Daoy (cell line): ENCODE measurements around the gene ZSWIM5. TPM values are rescaled to one million over a fixed set of nuclear protein-coding genes. Genes with fewer than 3 reads are reported as not detected.
"Not testable (repeated sequence)": the region's sequence is repeated elsewhere in the genome, so short reads cannot be mapped to it uniquely, and the experiment has no call there.

Experiments used
- DNase-seq: peaks from one replicate; pipeline ENCODE4 v3.0.0-alpha.2; 2015; ENCODE audit warnings: low read depth
- total RNA-seq: library from RNA; depleted of rRNA; stranded (reverse); fragments of >200 nt; shearing (Covaris generic); gene quantifications from 2 replicates; pipeline ENCODE4 v1.2.3, GENCODE V29; 2014

Gene ZSWIM5
- total RNA-seq, 1 experiment from 2014 or later, result 1.8 TPM

DNA sequence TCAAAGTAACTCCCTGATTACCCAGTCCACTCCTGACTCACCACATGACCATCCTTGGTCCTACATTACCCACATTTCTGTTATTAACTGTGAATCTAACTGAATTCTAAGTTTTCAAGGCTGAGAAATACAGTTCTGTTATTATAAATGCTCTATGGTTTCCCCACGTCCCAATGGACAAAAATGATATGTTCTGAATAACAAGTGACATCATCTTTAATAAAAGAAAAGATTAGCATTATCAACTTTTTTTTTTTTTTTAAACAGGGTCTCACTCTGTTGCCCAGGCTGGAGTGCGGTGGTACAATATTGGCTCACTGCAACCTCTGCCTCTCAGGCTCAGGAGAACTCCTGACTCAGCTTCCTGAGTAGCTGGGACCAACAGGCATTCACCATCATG is 59.6 kb downstream of the ZSWIM5 start:
- no peak for DNase-seq

DNA sequence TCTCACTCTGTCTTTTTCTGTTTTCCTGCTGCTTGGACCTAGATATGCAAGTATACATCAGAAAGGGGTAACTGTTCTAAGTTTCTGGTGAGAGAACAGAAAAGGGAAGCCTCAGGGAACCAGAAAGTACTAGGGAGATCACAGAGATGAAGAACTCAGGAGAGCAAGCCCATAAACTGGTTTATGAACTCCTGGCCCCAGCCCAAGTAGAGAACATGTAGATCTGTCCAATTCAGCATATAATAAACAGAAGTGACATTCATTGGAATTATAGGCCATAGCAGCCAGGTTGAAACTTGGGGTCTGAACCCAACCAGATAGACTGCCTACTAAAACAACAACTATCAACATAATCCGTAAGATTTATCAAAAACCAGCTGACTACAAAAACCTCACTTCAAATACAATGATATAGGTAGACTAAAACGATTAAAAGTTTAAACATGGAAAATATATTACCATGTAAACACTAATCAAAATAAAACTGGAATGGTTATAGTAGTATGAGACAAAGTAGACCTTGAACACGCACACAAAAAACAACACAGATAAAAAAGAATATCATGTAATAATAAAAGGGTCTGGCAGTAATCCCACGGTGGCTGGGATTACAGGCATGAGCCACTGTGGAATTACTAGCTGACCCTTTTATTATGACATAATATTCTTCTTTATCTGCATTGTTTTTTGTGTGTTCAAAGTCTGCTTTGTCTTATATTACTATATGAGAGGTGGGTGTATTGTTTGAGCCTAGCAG is 65.0 kb downstream of the ZSWIM5 start:
- DNase-seq, result no peak

- no peak for DNase-seq
Measured at GRCh38 chr1:45136984-45137383, 69.4 kb downstream of the ZSWIM5 start.

GRCh38 chr1:45135316-45135715 is 71.1 kb downstream of the ZSWIM5 start:
- DNase-seq, result no peak

- DNase-seq, result no peak
Measured at GRCh38 chr1:45134461-45134873, 71.9 kb downstream of the ZSWIM5 start.

- not testable (repeated sequence) for DNase-seq
Measured at GRCh38 chr1:45132719-45133118, 73.7 kb downstream of the ZSWIM5 start.

DNA sequence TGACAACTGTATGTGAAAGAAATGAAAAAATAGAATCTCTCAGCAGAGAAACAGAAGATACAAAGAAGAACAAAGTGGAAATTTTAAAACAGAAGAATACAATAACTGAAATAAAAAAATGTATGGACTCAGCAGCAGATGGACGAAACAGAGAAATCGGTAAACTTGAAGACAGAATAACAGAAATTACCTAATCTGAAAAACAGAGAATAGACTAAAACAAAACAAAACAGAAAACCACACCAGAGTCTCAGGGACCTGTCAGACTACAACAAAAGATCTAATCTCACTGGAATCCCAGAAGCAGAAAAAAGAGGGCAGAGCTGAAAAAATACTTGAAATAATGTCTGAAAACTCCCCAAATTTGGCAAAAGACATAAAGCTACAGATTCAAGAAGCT is 83.0 kb downstream of the ZSWIM5 start:
- no peak for DNase-seq

DNA sequence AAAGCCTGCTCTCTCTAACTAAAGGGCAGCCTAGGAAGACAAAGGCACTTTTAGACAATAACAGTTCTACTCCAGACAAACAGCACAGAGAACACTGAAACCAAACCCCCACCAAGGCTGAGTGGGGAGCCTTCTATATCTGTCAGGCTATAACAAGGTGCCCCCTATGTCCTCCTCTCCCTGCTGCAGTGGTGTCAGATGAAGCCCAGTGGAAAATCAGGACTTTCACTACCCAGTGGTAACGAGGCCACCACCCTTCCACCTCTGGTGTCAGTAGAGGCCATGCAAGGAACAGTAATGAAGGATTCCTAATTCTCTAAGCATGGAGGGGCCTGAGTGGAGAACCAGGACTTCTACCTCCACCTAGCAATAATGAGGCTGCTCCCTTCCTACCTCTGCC is 83.7 kb downstream of the ZSWIM5 start:
- no peak for DNase-seq

- no peak for DNase-seq
Measured at GRCh38 chr1:45117766-45118165, 88.6 kb downstream of the ZSWIM5 start.

DNA sequence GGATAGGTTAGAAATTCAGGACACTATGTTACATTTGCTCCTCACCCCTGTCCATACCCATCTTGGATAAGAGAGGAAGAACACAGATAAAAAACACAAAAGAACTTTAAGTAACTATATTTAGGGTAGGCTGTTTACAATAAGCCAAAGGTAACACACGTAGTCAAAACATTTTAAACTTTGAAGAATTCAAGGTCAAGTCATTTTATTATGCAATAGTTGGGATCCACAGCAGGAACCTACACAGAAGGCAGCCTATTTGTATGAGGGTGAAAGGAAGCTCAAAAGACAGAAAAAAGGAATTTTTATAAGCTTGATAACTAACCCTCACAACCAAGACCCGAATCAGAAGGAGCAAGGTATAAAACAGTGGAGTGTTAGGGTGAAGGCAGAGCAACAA is 89.6 kb downstream of the ZSWIM5 start:
- no peak for DNase-seq

- DNase-seq, result no peak
Measured at GRCh38 chr1:45116340-45116739, 90.1 kb downstream of the ZSWIM5 start.

GRCh38 chr1:45115198-45115597 is 91.2 kb downstream of the ZSWIM5 start:
- not testable (repeated sequence) for DNase-seq

GRCh38 chr1:45112661-45113060 is 93.7 kb downstream of the ZSWIM5 start:
- no peak for DNase-seq

DNA sequence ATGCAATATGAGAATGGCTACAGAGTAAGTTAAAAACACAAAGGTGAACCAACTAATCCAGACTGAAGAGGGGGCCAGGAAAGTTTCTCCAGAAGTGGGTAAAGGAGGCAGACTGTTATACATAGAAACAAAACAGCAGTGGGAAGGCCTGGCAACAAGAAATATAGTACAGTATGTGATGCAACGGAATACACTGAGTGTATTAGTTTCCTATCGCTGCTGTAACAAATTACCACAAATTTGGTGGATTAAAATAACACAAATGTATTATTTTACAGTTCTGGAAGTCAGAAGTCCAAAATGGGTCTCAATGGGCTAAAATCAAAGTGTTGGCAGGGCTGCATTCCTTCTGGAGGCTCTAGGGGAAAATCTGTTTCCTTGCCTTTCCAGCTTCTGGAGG is 95.2 kb downstream of the ZSWIM5 start:
- DNase-seq, result no peak

GRCh38 chr1:45107782-45108181 is 98.6 kb downstream of the ZSWIM5 start:
- DNase-seq, result no peak

DNA sequence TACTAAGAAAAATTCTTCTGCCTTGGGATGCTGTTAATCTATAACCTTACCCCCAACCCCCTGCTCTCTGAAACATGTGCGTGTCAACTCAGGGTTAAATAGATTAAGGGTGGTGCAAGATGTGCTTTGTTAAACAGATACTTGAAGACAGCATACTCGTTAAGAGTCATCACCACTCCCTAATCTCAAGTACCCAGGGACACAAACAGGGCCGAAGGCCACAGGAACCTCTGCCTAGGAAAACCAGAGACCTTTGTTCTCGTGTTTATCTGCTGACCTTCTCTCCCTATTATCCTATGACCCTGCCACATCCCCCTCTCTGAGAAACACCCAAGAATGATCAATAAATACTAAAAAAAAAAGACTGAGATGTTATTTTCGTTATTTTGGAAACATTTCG is 99.5 kb downstream of the ZSWIM5 start:
- DNase-seq, result not testable (repeated sequence)

DNA sequence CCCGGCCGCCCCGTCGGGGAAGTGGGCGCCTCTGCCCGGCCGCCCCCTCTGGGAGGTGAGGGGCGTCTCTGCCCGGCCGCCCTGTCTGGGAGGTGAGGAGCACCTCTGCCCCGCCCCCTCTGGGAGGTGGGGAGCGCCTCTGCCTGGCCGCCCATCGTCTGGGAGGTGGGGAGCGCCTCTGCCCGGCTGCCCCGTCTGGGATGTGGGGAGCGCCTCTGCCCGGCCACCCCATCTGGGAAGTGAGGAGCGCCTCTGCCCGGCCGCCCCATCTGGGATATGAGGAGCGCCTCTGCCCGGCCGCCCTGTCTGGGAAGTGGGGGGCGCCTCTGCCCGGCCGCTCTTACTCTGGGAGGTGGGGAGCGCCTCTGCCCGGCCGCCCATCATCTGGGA is 100.3 kb downstream of the ZSWIM5 start:
- not testable (repeated sequence) for DNase-seq

- DNase-seq, result not testable (repeated sequence)
Measured at GRCh38 chr1:45105486-45106155, 100.8 kb downstream of the ZSWIM5 start.

GRCh38 chr1:45103534-45103933 is 102.9 kb downstream of the ZSWIM5 start:
- DNase-seq, result no peak

DNA sequence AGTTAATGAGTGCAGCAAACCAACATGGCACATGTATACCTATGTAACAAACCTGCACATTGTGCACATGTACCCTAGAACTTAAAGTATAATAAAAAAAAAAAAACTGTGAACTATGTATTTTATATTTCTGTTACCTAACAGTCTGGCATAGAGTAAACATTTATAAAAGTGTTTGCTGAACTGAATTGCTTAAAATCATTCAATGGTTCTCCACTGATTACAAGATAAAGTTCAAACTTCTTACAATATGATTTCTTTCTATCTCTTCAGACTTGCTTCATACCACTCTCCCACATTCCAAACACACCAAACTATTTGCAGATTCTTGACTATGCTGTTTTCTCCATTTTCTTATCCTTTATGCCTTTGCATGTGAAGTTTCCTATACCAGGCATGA is 104.5 kb downstream of the ZSWIM5 start:
- DNase-seq, result no peak

DNA sequence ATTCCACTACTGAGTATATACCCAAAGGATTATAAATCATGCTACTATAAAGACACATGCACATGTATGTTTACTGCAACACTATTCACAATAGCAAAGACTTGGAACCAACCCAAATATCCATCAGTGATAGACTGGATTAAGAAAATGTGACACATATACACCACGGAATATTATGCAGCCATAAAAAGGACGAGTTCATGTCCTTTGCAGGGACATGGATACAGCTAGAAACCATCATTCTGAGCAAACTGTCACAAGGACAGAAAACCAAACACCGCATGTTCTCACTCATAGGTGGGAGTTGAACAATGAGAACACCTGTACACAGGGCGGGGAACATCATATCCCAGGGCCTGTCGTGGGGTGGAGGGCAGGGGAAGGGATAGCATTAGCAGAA is 104.9 kb downstream of the ZSWIM5 start:
- not testable (repeated sequence) for DNase-seq

DNA sequence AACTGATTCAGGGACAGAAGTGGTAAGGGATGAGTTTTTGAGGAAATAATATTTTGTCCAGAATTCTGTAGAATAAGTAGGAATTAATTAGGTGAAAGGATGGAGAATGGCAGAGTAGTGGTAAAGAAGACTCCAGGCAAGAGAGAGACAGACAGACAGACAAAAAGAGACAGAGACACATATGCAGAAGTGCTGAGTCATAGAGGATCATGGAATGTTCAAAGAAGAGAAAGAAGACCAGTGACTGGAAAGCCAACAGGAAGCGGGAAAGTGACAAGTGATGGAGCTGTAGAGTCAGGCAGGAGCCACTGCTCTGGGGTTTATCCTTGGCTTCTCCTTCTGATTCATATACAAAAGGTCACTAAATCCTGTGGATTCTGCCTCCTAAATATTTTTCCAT is 108.5 kb downstream of the ZSWIM5 start:
- peak; percentile 11 for DNase-seq

GRCh38 chr1:45097079-45097478 is 109.3 kb downstream of the ZSWIM5 start:
- DNase-seq, result no peak
